Neuronal stem cell (in vitro differentiated cells): ENCODE results near the gene MAP3K3.

Experiments
- DNase-seq: peaks from one replicate; pipeline ENCODE4 v3.0.0-alpha.2; 2013; ENCODE audit warnings: low spot score
- H2AFZ ChIP-seq: one replicate; pipeline ENCODE4 v1.6.1; 2013; ENCODE audit warnings: mild to moderate bottlenecking, low read length, inconsistent platforms
- H2AK5ac ChIP-seq: 2 replicates; pipeline ENCODE4 v1.6.1; 2013; ENCODE audit warnings: low read depth, mild to moderate bottlenecking, inconsistent platforms, low read length, moderate library complexity, mixed read lengths
- H2BK120ac ChIP-seq: 2 replicates; pipeline ENCODE4 v1.6.1; 2013; ENCODE audit warnings: low read depth, mild to moderate bottlenecking, inconsistent platforms, low read length, moderate library complexity, mixed read lengths
- H2BK12ac ChIP-seq: one replicate; pipeline ENCODE4 v1.6.1; 2013; ENCODE audit warnings: low read length, inconsistent platforms
- H2BK15ac ChIP-seq: 2 replicates; pipeline ENCODE4 v1.6.1; 2013; ENCODE audit warnings: mild to moderate bottlenecking, low read length, inconsistent platforms, mixed read lengths
- H2BK5ac ChIP-seq: one replicate; pipeline ENCODE4 v1.6.1; 2013; ENCODE audit warnings: inconsistent platforms, mild to moderate bottlenecking, low read length, moderate library complexity
- H3K14ac ChIP-seq: one replicate; pipeline ENCODE4 v1.6.1; 2013; ENCODE audit warnings: low read length, inconsistent platforms
- H3K18ac ChIP-seq: 2 replicates; pipeline ENCODE4 v1.6.1; 2013; ENCODE audit warnings: low read length, inconsistent platforms
- H3K23ac ChIP-seq: 2 replicates; pipeline ENCODE4 v1.6.1; 2013; ENCODE audit warnings: low read depth, mild to moderate bottlenecking, mixed read lengths, low read length, inconsistent platforms; ENCODE audit not compliant: poor library complexity
- H3K27ac ChIP-seq: replicated peaks from 3 replicates; pipeline ENCODE4 v1.5.1; 2013; ENCODE audit warnings: low read length, inconsistent platforms
- H3K27me3 ChIP-seq, 3 experiments: 2 replicates each; pipeline ENCODE4 v1.6.1; 2013; ENCODE audit warnings: low read length in 3 of 3, mild to moderate bottlenecking in 2 of 3, inconsistent platforms in 1 of 3, low read depth in 1 of 3, mixed read lengths in 1 of 3, moderate library complexity in 1 of 3; ENCODE audit not compliant: control insufficient read depth in 3 of 3, insufficient read depth in 3 of 3
- H3K36me3 ChIP-seq, 2 donors: replicated peaks in 1 of 2; 2 replicates each; pipeline ENCODE4 v1.6.1; 2013; ENCODE audit warnings: low read length in 2 of 2; ENCODE audit not compliant: control insufficient read depth in 2 of 2, insufficient read depth in 2 of 2
- H3K4ac ChIP-seq: 2 replicates; pipeline ENCODE4 v1.6.1; 2013; ENCODE audit warnings: inconsistent platforms, mild to moderate bottlenecking, low read length, moderate library complexity
- H3K4me1 ChIP-seq, 2 donors: 1 replicate in 1 of 2; 2 replicates in 1 of 2; pipeline ENCODE4 v1.6.1; 2013; ENCODE audit warnings: low read length in 2 of 2, low read depth in 1 of 2; ENCODE audit not compliant: control insufficient read depth in 2 of 2, insufficient read depth in 1 of 2
- H3K4me2 ChIP-seq: one replicate; pipeline ENCODE4 v1.6.1; 2013; ENCODE audit warnings: mild to moderate bottlenecking, low read length, inconsistent platforms; ENCODE audit not compliant: insufficient read depth, poor library complexity, severe bottlenecking
- H3K4me3 ChIP-seq, 2 donors: 2 replicates each; pipeline ENCODE4 v1.5.1; 2013; ENCODE audit warnings: low read length in 2 of 2, mild to moderate bottlenecking in 2 of 2, inconsistent platforms in 1 of 2, moderate library complexity in 1 of 2
- H3K79me1 ChIP-seq: one replicate; pipeline ENCODE4 v1.6.1; 2013; ENCODE audit warnings: low read depth, mild to moderate bottlenecking, inconsistent platforms, low read length, moderate library complexity
- H3K9ac ChIP-seq: one replicate; pipeline ENCODE4 v1.6.1; 2013; ENCODE audit warnings: mild to moderate bottlenecking, low read depth, low read length, inconsistent platforms; ENCODE audit not compliant: poor library complexity
- H3K9me3 ChIP-seq, 2 donors: replicated peaks in 1 of 2; 2 replicates each; pipeline versions ENCODE3 to v1.6.1; 2013; ENCODE audit warnings: low read length in 2 of 2, mild to moderate bottlenecking in 2 of 2, inconsistent platforms in 1 of 2, low read depth in 1 of 2, mixed read lengths in 1 of 2, moderate library complexity in 1 of 2; ENCODE audit not compliant: control insufficient read depth in 2 of 2, insufficient read depth in 1 of 2
- H4K8ac ChIP-seq: one replicate; pipeline ENCODE4 v1.6.1; 2013; ENCODE audit warnings: low read depth, mild to moderate bottlenecking, inconsistent platforms, low read length, moderate library complexity
- H4K91ac ChIP-seq: one replicate; pipeline ENCODE4 v1.6.1; 2013; ENCODE audit warnings: low read length, low read depth, mild to moderate bottlenecking, inconsistent platforms; ENCODE audit not compliant: poor library complexity
- WGBS, 2 donors: extraction: QIAGEN DNeasy Blood & Tissue Kit; methylation state at CpG; one replicate each; pipeline ENCODE4 v1.1.7; 2013; ENCODE audit warnings: missing lambda C conversion rate in 2 of 2, mixed read lengths in 1 of 2; ENCODE audit not compliant: insufficient read length in 2 of 2, insufficient replicate concordance in 1 of 2; ENCODE audit errors: extremely low coverage in 2 of 2; 5-methylcytosine and 5-hydroxymethylcytosine counted together

The MAP3K3 gene

GRCh38 chr17:63629627-63630026 lies 7.4 kb downstream of the MAP3K3 start:
- Histone ChIP-seq H2AFZ (no peak overlapping the region), H3K4me1 (peaks cover 4 to 14% of the 10 kb centered on the region in 2 donors), H3K27me3 (no peaks in the 10 kb centered on the region), H3K18ac (no peak overlapping the region), H2BK5ac (no peak overlapping the region), H3K79me1 (peaks cover 2% of the 10 kb centered on the region), H3K23ac (no peak overlapping the region), H2AK5ac (no peak overlapping the region), H3K4ac (no peak overlapping the region), H4K8ac (no peak overlapping the region), H2BK120ac (no peak overlapping the region), H3K27ac (no peak overlapping the region), H3K4me3 (no peak overlapping the region), H3K36me3 (peaks cover 0 to 25% of the 10 kb centered on the region in 2 donors), H3K9ac (no peak overlapping the region), H3K14ac (no peak overlapping the region), H4K91ac (no peak overlapping the region), H2BK12ac (no peak overlapping the region), H2BK15ac (no peak overlapping the region), H3K4me2 (no peak overlapping the region), H3K9me3 (no peaks in the 10 kb centered on the region)
- DNase-seq, result no peak
- no CpG with 5 or more reads among the region's 1 CpG for WGBS, 2 donors

- no peak overlapping the region for H3K27ac ChIP-seq
- H2BK12ac ChIP-seq, result no peak overlapping the region
- WGBS, 2 donors, result no CpG with 5 or more reads among the region's 3 CpGs
- no peaks in the 10 kb centered on the region for H3K27me3 ChIP-seq
- H2AK5ac ChIP-seq, result no peak overlapping the region
- H3K4ac ChIP-seq, result no peak overlapping the region
- no peak overlapping the region for H3K4me2 ChIP-seq
- H3K9me3 ChIP-seq, result no peaks in the 10 kb centered on the region
- H3K18ac ChIP-seq, result no peak overlapping the region
- no peak for DNase-seq
- no peak overlapping the region for H3K14ac ChIP-seq
- H3K4me1 ChIP-seq, result peaks cover 4 to 12% of the 10 kb centered on the region in 2 donors
- no peak overlapping the region for H4K91ac ChIP-seq
- H3K79me1 ChIP-seq, result peaks cover 2% of the 10 kb centered on the region
- H3K23ac ChIP-seq, result no peak overlapping the region
- H4K8ac ChIP-seq, result no peak overlapping the region
- no peak overlapping the region for H3K9ac ChIP-seq
- no peak overlapping the region for H2BK5ac ChIP-seq
- no peak overlapping the region for H2BK15ac ChIP-seq
- H3K4me3 ChIP-seq, result no peak overlapping the region
- peaks cover 0 to 39% of the 10 kb centered on the region in 2 donors for H3K36me3 ChIP-seq
- H2BK120ac ChIP-seq, result no peak overlapping the region
- H2AFZ ChIP-seq, result no peak overlapping the region
Observed at GRCh38 chr17:63631062-63631461, 8.8 kb downstream of the MAP3K3 start.

- H2AK5ac ChIP-seq, result no peak overlapping the region
- H2BK5ac ChIP-seq, result no peak overlapping the region
- no peak overlapping the region for H3K27ac ChIP-seq
- no peak for DNase-seq
- H3K23ac ChIP-seq, result no peak overlapping the region
- H3K4me3 ChIP-seq, result no peak overlapping the region
- no peak overlapping the region for H4K91ac ChIP-seq
- H3K27me3 ChIP-seq, result no peaks in the 10 kb centered on the region
- H2BK120ac ChIP-seq, result no peak overlapping the region
- H3K9me3 ChIP-seq, result no peaks in the 10 kb centered on the region
- H2AFZ ChIP-seq, result no peak overlapping the region
- peaks cover 4 to 12% of the 10 kb centered on the region in 2 donors for H3K4me1 ChIP-seq
- WGBS, 2 donors, result no CpG with 5 or more reads among the region's 1 CpG
- H2BK12ac ChIP-seq, result no peak overlapping the region
- H3K4ac ChIP-seq, result no peak overlapping the region
- H3K18ac ChIP-seq, result no peak overlapping the region
- H3K14ac ChIP-seq, result no peak overlapping the region
- H3K4me2 ChIP-seq, result no peak overlapping the region
- no peak overlapping the region for H3K9ac ChIP-seq
- H4K8ac ChIP-seq, result no peak overlapping the region
- H2BK15ac ChIP-seq, result no peak overlapping the region
- H3K36me3 ChIP-seq, result peaks cover 0 to 45% of the 10 kb centered on the region in 2 donors
- peaks cover 2% of the 10 kb centered on the region for H3K79me1 ChIP-seq
Observed at GRCh38 chr17:63631626-63632025, 9.4 kb downstream of the MAP3K3 start.

- no peak overlapping the region for H2BK12ac ChIP-seq
- H4K8ac ChIP-seq, result no peak overlapping the region
- H3K4me1 ChIP-seq, result peaks cover 4 to 12% of the 10 kb centered on the region in 2 donors
- no peaks in the 10 kb centered on the region for H3K79me1 ChIP-seq
- no peak for DNase-seq
- H3K23ac ChIP-seq, result no peak overlapping the region
- H3K14ac ChIP-seq, result no peak overlapping the region
- no peak overlapping the region for H3K4me2 ChIP-seq
- H3K9ac ChIP-seq, result no peak overlapping the region
- no peak overlapping the region for H3K4ac ChIP-seq
- no peaks in the 10 kb centered on the region for H3K9me3 ChIP-seq
- H2BK120ac ChIP-seq, result no peak overlapping the region
- H2BK5ac ChIP-seq, result no peak overlapping the region
- no peak overlapping the region for H2BK15ac ChIP-seq
- peaks cover 0 to 60% of the 10 kb centered on the region in 2 donors for H3K36me3 ChIP-seq
- H3K18ac ChIP-seq, result no peak overlapping the region
- no peak overlapping the region for H4K91ac ChIP-seq
- no peak overlapping the region for H2AK5ac ChIP-seq
- no peak overlapping the region for H3K4me3 ChIP-seq
- H2AFZ ChIP-seq, result peak overlapping the region; percentile 13
- H3K27me3 ChIP-seq, result no peaks in the 10 kb centered on the region
- no peak overlapping the region for H3K27ac ChIP-seq
Observed at GRCh38 chr17:63633742-63634141, 11.5 kb downstream of the MAP3K3 start.
